NCI-H526 treated with DMSO at 0.1 percent for 48 hours (cell line): ENCODE data around the gene VTI1A.

Experiments used
- DNase-seq: peaks from one replicate; lab custom pipeline; 2025; lab: John Stamatoyannopoulos, UW

Gene VTI1A

DNA sequence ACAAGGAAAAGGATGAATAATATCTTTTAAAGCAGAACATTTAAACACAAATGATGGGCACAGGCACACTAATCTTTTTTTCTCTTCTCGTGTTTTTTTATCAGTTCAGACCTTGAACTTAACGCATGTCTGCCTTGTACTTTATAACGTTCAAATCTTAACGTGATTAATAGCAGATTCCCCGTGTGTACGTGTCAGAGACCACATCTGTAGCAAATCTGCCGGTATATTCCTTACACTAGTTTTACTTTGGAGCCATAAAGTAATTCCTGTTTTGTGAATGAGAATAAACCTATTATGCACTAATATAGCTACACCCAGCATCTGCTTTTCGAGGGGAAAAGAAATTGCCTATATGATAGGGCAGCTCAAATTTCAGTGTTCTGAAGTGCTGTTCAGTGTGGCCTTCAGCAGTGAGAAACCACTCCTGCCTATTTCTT lies 337.0 kb downstream of the VTI1A start:
- DNase-seq = peak; percentile 5

DNA sequence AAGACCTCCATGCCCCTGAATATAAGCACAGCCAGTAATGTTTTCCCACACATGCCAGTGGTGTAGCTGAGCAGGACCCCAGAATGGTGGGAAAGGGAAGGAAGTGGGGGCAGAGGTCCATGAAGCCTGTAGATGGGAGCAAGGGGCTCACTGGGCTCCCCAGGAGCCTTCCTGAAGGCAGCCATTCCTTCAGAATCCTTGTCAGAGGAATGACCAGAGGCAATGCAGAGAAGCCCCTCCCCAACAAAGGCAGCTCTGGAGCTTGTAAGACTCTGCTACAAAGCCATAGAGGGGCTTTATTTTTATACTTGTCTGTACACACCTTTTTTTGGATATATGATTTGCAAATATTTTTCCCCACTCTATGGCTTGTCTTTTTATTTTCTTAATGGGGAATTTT lies 338.1 kb downstream of the VTI1A start:
- DNase-seq = no peak

DNA sequence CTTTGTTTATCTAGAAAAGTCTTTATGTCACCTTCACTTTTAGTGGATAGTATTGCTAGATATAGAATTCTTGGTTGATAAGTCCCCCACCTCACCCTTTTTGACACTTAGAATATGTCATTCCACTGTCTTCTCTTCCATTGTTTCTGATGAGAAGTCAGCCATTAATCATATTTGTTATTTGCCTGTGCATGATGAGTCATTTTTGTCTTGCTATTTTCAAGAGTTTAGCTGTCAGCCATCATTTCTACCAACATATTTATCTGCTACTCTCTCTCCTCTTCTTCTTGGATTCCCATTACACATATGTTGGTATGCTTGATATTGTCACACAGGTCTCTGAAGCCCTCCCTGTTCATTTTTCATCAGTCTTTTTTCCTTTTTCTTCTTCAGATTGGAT lies 342.2 kb downstream of the VTI1A start:
- DNase-seq = no peak

DNA sequence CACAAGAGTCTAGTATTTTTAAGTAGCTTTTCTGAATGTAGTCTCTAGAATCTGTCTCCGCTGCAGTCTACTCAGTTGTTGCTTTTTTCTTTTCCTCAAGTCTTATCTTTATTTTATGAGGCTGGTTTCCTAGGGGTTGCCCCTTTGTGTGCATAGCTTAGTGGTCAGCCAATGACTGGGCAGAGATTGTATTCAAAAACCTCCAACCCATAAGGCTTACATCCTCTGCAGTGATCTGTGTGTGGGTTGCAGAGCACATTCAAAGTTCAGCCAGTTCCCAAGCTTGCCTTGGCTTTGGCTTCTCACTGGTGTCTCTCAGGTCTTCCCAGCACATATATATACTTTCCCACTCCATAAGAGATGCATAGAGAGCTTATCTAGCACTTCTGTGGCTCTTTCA lies 343.0 kb downstream of the VTI1A start:
- no peak for DNase-seq

DNA sequence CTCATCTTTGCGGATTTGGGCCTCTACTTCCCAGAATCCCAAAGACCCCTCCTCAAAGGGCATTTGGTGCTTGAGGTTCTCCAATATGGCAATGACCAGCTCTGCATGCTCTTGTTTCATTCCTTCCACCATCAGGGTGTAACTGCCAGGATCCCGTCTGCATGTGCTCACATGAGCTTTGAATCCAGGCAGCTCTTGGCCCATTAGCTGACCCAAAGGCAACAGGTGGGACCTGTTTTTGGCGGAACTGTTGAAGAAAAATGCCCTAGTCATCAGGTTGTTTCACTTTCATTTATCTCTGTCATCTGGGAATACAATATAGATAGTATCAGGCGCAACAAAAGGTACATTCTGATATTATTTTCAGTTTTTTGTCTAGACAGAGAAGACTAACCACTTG lies 343.9 kb downstream of the VTI1A start:
- DNase-seq = no peak

DNA sequence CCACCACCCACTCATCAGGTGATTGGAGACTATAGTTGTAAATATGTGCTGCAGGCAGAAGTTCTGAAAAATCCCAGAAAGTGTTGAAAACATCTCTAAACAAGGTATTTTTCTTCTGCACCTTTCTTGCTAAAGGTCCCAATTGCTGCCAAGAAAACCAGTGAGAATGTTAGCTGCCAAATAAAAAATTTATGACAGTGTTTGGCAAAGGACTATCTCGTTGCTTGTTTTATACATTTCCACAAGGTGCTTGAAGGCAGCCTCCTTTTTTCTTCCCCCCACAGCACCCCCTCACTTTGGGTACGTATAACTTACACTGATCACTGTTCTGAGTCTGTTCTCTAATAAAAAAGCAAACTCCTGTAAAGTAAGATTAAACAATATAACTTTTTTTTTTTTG lies 344.4 kb downstream of the VTI1A start:
- no peak for DNase-seq

DNA sequence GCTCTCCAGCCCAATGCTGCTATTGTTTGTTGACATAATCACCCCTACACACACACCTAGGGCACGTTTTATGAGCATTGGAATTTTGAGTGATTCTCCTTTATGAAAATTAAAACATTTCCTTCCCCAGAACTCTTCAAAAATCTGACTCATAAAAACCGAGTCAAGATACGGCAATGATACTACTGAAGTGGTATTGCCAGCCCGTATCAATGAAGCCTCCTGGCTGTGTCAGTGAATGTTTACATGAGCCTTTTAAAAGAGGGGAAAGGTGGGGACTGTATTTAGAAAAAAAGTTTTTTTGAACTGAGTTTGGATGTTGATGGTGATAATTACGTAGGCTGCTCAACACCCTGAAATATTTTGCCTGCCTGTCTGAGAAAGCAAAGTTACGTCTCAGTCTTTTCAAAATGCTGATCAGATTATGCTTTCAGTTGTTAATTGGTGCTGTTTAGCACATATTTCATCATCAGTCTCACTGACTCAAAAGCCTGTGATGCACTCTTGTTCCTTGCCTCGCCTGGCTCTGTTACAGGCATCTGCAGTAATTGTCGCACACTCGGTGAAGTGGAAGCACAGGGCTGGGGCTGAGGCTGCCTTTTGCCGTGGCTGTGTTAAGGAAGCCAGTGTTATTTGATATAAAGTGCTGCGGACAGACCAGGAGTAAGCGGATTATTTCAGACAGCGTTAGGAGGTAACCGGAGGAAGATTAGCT lies 345.6 kb downstream of the VTI1A start:
- no peak for DNase-seq

DNA sequence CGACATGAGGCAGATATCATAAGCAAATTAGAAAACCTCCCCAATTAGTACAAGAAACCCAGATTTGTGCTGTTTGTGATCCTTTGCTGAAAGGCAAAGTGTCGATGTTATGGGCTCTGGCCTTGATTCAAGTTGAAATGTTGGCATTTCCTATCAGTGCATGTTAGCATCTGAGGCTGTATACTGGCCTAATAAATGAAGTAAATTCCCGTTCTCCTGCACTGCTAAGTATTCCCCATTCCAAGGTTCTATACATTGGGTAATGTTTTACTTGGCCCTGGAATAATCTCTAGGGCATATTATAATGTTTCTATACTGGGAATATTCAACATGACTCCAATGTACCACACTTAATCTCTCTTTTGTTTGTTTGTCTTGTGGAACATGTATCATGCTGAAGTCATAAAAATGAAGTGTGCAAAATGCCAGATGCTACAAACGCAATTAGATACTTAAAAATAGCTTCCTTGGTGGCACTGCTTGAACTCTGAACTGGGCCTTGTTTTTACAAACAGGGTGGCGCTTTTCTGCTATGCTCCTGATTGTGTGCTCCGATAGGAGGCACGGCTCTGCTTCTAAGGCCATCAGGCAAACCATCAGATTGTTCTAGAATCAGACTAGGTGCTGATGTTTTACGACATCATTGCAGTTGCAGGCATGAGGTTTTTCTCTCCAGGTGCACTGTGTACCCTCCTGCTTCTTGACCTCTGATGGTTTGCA lies 346.3 kb downstream of the VTI1A start:
- DNase-seq = no peak

DNA sequence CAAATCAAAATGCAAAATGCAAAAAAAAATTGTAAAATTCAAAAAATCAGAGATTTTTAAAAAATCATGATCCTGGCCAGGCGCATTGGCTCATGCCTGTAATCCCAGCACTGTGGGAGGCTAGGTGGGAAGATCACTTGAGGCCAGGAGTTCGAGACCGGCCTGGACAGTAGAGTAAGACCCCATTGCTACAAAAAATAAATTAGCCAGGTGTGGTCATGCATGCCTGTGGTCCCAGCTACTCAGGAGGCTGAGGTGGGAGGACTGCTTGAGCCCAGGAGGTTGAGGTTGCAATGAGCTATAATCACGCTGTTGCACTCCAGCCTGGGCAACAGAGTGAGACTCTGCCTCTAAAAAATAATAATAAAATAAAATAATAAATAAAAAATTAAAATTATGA lies 347.2 kb downstream of the VTI1A start:
- no peak for DNase-seq

DNA sequence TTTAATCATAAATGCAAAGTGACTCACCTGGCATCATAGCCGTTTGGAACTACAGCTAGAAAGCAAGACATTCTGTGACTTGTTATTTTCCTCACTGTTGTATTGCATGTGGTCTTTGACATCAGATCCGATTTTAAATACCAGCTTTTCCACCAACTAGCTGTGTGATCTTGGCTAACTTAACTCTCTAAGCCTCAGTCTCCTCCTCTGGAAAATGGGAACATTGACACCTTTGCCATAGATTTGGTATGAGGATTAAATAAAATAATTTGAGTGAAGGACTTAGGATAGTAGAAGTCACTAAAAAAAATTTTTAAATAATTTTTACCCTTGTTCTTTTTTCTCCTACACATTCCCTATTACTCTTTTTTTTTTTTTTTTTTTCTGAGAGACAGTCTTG lies 348.1 kb downstream of the VTI1A start:
- DNase-seq = no peak

DNA sequence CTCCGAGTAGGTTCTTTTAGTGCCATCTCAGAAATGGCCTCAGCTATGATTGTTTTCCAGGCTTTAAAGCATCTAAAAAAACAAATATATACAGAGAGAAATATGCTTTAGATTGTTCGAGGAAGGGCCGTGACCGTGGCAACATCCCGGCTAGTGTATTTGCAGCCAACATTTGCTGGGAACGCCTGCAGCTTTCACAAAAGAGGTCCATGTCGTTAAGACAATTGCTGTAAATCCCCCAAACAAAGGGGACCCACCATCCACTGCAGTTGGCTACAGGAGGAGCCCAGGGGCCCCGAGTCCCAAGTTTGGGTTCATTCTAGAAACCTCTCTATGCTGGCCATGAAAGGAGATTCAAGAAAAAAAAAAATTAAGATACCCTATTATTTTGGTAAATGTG lies 350.2 kb downstream of the VTI1A start:
- DNase-seq = no peak

DNA sequence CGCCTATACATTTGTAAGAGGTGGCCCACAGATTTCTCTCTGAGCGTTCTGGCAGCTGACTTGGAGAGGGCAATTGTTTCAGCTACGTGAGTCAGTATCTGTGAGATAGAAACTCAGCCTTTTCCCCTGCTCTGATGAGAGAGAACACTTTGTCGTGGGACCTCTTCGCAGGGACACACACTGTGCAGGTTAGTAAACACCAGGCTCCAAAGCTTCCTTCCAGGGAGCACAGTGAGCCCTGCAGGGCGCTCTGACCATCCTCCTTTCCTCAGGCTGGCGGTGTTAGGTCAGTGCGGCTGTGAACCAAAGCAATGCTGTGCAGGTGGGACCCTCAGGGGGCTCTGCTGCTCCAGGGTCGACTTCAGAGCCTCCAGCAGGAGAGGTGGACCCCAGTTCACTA lies 350.8 kb downstream of the VTI1A start:
- no peak for DNase-seq

DNA sequence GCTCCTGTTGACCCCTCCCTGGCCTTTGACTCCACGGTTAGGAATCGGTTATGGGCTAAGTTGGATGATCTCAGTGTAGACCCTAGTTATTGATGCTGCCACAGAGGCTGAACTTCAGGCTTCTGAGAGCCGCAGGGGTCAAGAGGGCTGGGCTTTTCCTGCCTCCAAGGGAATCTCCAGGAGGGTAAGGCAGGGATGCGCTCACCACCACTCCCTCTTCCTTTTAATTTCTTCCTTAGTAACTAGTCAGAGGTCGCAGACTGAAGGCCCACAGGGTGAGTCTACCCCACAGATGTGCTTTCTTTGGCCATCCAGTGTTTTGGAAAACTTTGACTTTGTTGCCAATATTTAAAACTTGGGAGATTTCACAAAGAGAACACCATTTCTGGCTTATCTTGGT lies 352.0 kb downstream of the VTI1A start:
- DNase-seq = no peak

DNA sequence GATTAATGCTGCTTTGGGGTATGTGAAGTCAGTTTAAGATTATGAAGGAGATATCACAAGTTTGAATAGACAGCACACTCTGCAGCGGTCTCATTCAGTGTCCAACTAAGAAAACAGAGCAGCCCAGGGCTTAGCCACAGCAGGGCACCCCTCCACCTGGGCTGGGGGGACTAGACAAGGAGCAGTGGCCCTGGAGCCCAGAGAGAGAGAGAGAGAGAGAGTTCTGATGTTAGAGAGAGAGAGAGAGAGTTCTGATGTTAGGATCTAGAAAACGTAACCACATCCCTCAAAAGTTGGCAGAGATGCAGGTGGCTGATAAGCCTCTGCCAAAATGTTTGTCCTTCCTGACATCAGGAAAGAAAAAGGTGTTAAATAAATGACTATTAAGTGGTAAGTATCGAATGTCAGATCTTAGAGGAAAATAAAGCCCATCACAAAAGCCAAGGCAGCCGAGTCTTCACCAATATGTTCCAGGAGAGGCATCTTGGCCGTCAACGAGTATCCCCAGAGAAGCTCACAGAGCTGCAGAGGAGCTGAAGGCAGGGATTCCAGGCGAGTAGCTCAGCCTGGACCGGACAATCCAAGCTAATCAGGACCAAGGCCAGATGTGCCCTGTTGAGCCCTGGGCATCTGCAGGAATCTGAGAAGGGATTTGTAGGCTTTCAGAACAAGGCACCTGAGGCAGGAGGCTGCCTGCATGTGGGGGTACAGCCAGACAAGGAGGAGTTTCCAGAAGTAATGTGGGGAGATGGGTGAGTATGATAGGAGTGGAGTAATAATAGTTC lies 352.9 kb downstream of the VTI1A start:
- no peak for DNase-seq

DNA sequence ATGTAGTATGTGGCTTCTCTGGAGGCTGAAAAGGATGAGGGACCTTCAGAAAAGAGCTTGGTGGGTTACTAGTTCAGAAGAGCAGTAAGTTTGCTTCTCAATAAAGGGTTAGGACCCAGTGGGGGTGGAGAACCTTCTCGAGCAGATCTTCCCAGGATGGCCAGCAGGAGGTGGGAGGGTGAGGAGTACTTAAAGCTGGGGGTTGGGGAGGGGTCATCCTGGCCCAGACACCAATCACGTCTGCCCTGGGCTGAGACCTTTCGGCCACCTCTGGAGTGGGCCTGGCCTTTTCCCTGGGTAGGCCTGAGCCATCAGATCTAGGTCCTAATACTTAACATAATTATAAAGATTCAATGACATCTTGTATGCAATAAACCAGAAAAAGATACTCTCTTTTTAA lies 354.0 kb downstream of the VTI1A start:
- no peak for DNase-seq

DNA sequence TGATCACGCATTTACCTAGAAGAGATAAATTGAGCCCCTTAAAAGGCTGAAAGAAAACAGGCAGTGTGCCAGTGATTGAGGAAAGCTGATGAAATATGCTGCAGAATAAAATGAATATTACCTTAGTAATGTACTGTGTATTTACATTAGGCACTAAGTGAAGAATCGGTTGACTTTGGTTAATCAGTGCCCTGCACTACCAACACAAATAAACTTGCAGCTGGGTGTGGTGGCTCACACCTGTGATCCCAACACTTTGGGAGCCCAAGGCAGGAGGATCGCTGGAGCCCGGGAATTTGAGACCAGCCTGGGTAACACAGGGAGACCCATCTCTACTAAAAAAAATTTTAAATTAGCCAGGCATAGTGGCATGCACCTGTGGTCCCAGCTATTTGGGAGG lies 354.7 kb downstream of the VTI1A start:
- DNase-seq = no peak

DNA sequence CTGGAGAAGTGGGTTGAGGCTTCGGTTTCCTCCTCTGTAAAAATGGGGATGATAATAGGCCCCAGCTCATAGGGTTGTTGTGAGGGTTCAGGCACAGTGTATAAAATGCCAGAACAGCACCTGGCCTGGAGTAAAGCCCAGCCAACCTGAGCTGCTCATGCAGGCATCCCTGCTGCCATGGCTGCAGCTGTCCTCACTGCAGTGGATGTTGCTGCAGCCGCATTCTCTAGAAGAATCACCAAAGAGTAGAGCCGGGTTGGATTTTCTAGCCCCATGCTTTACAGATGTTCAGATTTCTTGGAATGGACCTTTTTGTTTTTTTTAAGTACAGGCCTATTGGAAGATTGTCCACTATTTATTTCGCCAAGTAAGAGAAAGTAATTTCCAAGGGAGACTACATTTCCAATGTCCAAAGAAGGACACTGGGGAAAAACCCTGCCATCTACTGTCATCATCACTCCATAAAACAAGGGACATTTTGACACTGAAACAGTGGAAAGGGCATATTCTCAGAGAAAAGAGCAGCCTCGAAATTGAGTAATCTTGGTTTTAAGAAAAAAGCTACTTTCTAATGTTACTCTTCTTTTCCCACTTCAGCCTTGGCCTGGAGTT lies 355.5 kb downstream of the VTI1A start:
- no peak for DNase-seq

DNA sequence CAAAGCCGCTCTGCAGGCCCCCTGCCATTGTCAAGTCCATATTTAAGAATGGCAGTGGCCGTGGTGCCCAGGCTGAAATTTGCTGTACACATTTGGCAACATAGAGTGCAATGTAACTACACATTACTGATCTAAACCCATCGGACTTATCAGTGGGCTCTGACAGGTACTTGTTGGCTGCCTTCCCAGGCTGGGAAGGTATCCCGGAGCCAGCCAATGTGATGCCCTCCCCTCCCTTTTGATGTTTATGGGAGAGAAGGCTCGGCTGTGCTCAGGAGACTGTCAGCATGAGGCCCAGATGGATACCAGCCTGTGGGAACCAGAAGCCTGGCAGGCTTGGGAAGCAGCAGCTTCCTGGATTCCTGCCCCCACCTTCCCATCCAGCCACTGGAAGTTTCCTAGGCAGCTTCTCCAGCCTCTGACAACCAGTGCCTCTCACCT lies 357.0 kb downstream of the VTI1A start:
- DNase-seq = no peak

DNA sequence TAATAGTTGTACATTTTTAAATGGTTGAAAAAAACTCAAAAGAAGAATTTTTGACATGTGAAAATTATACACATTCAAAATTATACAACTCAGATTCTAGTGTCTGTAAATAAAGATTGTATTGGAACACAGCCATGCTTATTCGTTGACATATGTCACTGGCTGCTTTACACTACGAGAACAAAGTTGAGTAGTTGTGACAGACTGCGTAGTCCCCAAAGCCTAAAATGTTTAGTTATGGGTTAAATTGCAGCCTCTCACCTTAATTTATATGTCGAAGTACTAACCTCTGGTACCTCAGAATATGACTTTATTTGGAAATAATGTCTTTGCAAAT lies 358.2 kb downstream of the VTI1A start:
- no peak for DNase-seq

DNA sequence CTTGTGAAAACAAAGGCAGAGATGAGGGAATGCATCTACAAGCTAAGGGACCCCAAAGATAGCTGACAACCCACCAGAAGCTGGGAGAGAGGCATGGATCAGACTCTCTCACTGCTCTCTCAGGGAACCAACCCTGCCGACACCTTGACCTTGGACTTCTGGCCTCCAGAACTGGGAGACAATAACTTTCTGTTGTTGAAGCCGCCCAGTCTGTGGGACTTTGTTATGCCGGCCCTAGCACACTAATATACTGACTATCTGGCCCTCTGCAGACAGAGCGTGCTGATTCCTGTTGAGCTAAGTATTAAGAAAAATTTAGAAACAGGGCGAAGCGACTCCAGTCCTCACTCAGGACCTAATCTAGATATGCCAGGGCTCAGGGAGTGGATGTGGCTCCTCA lies 358.7 kb downstream of the VTI1A start:
- DNase-seq = no peak

DNA sequence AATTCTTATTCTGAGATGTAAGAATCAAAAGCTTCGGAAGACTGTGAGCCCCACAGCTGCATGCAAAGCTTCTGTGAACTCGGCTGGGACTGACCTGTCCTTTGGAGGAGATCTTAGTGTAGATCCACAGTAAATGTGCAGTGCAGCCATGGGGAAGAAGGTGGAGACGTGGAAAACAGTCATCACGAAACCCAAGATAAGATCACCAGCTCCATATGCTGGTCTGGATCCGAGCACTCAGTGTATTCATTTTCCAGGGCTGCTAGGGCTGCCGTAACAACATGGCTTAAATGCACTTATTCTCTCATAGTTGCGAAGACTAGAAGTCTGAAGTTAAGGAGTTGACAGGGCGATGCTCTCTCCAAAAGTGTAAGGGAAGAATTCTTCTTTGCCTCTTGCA lies 360.0 kb downstream of the VTI1A start:
- no peak for DNase-seq

DNA sequence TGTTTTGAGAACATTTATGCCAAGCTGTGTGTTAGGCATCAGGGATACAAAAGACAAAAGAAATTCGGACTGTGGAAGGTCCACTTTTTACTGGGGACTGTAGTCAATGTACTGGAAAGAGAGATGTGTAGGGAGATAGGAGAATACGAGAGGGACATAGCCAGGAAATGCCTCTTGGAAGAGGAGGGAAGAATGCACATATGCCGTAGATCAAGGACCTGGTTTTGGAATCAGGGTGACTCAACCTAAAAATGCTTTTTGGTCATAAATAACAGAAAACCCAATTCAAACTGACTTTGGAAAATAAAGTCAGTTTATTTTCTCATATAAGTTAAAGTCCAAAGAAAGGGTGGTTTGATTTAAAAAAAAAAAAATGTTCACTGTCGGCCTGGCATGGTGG lies 362.7 kb downstream of the VTI1A start:
- DNase-seq = no peak

DNA sequence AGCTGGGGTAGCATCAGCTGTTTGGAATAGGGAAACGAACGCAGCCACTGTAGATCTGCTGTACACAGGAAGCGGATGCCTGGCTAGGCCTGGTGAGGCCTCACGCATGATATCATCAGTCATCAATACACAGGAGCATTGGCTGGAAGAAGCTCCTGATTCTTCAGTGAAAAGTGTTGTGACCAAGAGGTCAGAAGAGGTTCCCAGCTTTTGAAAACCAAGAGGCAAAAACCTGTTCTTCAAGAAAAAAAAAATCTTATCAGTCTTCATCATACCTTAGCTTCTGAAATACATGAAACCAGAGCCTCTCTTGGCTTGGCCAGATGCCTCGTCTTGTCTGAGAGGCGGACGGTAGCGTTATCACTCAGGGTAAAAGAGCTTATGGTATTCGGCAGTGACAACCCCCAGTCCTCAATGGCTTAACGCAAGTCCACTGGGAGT lies 363.7 kb downstream of the VTI1A start:
- no peak for DNase-seq
